Measurements from ENCODE around the gene OR51F2.
"Not testable (repeated sequence)": the region's sequence is repeated elsewhere in the genome, so short reads cannot be mapped to it uniquely, and the experiment has no call there.

OR51F2 gene

DNA sequence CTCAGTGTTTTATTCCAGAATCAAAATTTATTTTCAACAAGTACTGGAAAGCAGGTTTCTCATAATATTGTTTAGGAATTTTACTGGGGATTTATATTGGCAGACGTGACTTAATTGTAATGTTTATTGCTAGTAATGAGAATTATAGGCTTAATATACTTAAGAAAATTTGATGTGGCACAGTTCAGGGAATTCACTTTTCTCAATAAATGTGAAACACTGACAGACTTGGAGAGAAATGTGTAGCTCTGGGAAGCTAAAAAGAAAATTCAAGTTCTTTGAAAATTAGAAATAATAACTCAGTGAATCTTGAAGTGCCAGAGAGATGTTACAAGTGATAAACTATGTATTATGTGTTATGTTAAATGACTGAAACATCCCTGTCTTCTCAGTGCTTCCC, at the start of gene OR51F2:
OR51F2 (plus strand) TSS at position 301 of the 400 bp plus-strand sequence. CDS start 101 bp downstream, outside the sequence.
- TF ChIP-seq CTCF (IDR thresholded peaks at IDR 0.05; ENCODE audit: borderline replicate concordance, insufficient read depth, low read depth, low read length): no peak

GRCh38 chr11:4782454-4782853, 38.7 kb upstream of the OR51F2 start:
- TF ChIP-seq CTCF (IDR thresholded peaks at IDR 0.05; ENCODE audit: borderline replicate concordance, insufficient read depth, low read depth, low read length): no peak
- no peak overlapping the region for H3K4me3 ChIP-seq (ENCODE audit: low read depth, low read length)

More for the DNA sequence above, at the start of gene OR51F2:
- H3K4me3 ChIP-seq (ENCODE audit: low read depth, low read length): no peak within 1 kb of the TSS

- no peak for TF ChIP-seq CTCF (IDR thresholded peaks at IDR 0.05; ENCODE audit: borderline replicate concordance, insufficient read depth, low read depth, low read length)
- H3K4me3 ChIP-seq (ENCODE audit: low read depth, low read length): no peak overlapping the region
These were observed 23.9 kb upstream of the OR51F2 start for GRCh38 chr11:4797206-4797605.

GRCh38 chr11:4798427-4799183, 22.5 kb upstream of the OR51F2 start:
- no peak overlapping the region for H3K4me3 ChIP-seq (ENCODE audit: low read depth, low read length)
- no peak for TF ChIP-seq CTCF (IDR thresholded peaks at IDR 0.05; ENCODE audit: borderline replicate concordance, insufficient read depth, low read depth, low read length)

DNA sequence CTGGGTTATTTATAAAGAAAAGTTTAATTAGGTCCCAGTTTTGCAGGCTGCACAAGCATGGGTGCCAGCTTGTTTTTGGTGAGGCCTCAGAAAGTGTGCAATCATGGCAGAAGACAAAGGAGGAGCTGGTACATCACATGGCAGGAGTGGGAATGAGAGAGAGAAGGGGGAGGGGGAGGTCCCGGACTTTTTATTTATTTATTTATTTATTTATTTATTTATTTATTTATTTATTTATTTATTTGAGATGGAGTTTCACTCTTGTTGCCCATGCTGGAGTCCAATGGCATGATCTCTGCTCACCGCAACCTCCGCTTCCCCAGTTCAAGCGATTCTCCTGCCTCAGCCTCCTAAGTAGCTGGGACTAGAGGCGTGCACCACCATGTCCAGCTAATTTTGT, 19.8 kb upstream of the OR51F2 start:
- H3K4me3 ChIP-seq (ENCODE audit: low read depth, low read length): not testable (repeated sequence)

DNA sequence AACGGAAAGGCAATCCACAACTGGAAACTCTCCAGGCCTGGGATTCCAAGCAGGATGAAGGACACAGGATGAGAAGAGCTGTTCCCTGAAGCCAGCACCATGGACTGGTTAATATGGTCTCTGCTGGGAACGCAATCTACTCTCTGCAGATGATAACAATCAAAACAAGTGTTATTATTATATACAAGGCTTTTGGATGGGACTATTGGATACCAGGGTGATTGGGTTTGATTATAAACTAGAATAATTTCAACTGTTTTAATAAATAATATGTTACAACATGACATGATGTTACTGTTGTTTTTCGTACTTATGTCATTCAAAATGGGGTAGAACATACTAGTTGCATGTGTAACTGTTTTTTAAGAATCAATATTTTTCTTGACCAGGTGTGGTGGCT, 16.8 kb upstream of the OR51F2 start, which contains the start of gene OR52R1:
OR52R1 (minus strand) TSS at position 101 of the 400 bp plus-strand sequence; CDS start at position 101, 0 bp downstream.
- TF ChIP-seq CTCF (IDR thresholded peaks at IDR 0.05; ENCODE audit: borderline replicate concordance, insufficient read depth, low read depth, low read length): no peak
- no peak within 1 kb of the TSS for H3K4me3 ChIP-seq (ENCODE audit: low read depth, low read length)

GRCh38 chr11:4808476-4808875, 12.6 kb upstream of the OR51F2 start:
- TF ChIP-seq CTCF (IDR thresholded peaks at IDR 0.05; ENCODE audit: borderline replicate concordance, insufficient read depth, low read depth, low read length): no peak
- H3K4me3 ChIP-seq (ENCODE audit: low read depth, low read length): no peak overlapping the region

Data from GM12875 (cell line).